ENCODE measurements around the gene TOP1.
"Not testable (repeated sequence)": the region's sequence is repeated elsewhere in the genome, so short reads cannot be mapped to it uniquely, and the experiment has no call there.

Gene TOP1

GRCh38 chr20:41095110-41095969 lies 66.7 kb downstream of the TOP1 start:
- DNase-seq: no peak

DNA sequence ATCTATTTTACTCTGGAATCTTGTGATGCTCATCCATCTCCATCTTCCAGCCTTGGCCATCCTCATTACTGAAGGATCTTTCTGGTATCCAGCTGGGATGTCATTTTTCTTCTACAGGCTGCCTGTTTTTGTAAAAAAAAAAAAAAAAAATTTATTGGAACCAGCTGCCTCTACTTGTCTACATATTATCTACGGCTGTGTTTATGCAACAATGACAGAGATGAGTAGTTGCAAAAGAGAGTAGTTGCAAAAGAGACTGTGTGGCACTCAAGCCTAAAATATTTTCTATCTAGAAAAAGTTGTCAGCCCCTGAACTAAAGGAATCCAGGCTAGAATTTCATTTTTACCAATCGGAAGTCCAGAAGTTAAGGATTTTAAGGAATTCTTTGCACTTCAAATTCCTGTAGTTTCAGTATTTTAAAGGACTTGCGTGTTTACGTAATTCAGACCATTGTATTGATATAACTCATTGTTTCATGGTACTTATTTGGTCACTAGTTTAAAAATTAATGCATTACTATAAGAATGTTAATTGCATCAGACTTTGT lies 70.2 kb downstream of the TOP1 start:
- DNase-seq: no peak

DNA sequence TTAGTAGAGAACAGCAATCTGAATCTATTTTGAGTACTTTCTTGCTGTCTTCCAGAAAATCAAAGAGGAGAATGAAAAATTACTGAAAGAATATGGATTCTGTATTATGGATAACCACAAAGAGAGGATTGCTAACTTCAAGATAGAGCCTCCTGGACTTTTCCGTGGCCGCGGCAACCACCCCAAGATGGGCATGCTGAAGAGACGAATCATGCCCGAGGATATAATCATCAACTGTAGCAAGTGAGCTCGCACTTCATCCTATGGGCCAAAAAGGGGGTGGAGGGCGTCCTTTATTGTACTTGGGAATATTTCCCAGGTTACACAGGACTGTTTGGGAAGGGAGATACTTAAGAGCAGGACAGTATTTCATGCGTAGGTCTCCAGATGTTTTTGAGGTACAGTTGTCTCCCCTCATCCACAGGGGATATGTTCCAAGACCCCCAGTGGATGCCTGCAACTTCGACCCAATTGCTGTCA lies 71.4 kb downstream of the TOP1 start:
- no peak for DNase-seq

GRCh38 chr20:41101660-41102059 lies 73.0 kb downstream of the TOP1 start:
- no peak for DNase-seq

DNA sequence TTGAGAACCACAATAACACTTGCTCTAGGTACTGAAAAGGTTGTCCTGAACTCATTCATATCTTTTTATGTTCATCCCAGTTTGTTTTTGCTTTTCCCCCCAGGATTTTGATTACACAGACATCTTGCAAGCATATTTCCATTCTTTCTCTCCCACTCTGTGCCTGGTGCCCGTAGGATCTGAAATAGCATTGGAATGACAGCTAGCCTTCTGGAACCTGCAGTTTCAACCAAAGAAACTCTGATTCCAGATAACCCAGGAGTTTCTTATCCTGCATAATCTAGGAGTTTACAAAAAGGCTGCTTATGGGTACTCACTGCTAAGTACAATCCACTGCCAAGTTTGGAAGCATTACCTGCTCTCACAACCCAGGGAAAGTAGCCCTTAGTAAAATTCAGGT lies 79.9 kb downstream of the TOP1 start:
- no peak for DNase-seq

GRCh38 chr20:41110012-41110411 lies 81.4 kb downstream of the TOP1 start:
- DNase-seq: no peak

DNA sequence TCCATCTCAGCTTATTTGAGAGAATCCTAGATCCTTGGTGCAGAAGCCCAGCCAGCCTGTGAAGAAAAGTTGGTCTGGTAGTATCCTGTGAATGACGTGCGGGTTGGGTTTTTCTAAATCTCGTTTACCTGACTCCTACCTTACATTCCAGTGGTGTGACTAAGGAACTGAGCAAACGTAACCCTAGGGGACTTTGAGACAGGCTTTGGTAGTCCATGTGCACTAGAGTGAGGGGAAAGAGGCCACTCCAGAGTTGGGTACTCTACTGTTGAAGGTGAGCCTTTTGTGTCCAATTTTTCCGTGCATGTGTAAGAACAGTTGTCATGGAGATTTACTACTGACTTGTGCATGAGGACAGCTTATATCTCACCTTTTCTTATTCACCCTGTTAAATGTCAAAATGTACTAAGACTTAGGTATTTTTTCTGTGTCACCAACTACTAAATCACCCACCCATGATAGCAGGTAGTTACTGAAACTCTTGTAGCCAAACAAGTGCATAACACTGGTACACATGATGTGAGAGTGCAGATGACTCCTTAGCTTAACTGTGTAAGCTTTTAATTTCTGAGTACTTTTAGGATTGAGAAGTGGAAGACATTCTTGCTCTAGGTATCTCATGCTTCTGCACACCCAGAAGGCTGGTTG lies 82.4 kb downstream of the TOP1 start:
- DNase-seq: no peak

DNA sequence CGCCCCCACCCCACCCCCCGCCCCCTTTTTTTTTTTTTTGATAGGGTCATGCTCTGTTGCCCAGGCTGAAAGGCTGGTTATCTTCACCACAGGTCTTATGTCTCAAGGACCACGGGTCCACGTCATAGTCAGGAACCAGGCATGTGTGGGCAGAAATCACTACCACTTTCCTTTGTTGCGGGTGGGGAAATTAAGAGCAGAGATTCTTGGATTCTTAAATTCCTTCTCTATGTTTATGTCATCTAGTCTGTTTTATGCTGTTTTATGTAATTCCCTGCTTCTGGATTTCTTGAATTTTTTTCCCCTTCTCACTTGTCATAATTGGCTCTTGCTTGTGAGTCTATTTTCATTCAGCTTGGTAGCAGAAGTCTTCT lies 82.9 kb downstream of the TOP1 start:
- DNase-seq: no peak

- DNase-seq: no peak
Observed at GRCh38 chr20:41116282-41116956, 87.8 kb downstream of the TOP1 start.

GRCh38 chr20:41118159-41118558 lies 89.5 kb downstream of the TOP1 start:
- DNase-seq: not testable (repeated sequence)

GRCh38 chr20:41118632-41119031 lies 90.0 kb downstream of the TOP1 start:
- no peak for DNase-seq

DNA sequence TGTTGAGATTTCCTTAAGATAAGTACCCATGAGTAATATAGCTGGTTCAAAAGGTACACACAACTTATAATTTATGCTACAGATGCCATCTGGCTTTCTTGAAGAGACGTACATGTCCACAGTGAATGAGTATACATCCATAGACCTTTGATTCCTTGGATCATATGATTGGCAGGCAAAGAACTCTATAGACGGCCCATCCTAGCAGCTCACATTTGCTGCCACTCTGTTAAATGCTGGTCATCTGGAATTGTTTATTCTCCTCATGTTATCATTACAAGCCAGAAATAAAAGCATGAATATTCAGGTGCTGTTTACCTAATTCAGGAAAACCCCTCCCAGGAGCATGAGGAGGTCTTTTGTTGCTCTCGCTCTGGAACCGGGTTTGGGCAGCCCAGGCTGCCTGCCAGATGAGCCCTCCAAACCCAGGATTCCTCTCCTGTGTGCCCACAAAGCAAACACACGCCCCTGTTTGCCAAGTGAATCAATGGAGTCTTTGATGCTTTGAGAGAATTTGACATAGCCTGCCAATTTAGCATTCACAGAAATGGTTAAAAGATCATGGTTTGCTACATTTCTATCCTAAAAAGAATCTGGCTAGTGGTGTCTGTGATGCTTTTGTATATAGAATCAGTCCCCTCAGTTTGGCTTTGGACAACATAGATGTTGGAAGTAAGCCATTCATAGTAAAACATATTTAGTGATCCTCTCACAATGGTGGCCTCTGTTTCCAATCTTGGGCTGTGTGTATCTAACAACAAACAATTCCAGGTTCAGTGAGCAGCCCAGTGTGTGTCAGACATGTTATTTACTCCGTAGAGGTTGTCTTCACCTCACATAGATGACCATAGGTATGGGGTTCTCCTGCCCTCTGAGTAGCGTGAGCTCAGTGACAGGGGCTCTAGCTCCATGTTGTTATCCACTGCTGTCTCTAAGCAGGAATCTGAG lies 91.3 kb downstream of the TOP1 start:
- DNase-seq: no peak

- no peak for DNase-seq
Observed at GRCh38 chr20:41121399-41121798, 92.8 kb downstream of the TOP1 start.

DNA sequence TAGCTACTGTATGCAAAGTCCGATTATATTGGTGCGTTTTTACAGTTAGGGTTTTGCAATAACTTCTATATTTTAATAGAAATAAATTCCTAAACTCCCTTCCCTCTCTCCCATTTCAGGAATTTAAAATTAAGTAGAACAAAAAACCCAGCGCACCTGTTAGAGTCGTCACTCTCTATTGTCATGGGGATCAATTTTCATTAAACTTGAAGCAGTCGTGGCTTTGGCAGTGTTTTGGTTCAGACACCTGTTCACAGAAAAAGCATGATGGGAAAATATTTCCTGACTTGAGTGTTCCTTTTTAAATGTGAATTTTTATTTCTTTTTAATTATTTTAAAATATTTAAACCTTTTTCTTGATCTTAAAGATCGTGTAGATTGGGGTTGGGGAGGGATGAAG lies 95.0 kb downstream of the TOP1 start:
- DNase-seq: no peak

DNA sequence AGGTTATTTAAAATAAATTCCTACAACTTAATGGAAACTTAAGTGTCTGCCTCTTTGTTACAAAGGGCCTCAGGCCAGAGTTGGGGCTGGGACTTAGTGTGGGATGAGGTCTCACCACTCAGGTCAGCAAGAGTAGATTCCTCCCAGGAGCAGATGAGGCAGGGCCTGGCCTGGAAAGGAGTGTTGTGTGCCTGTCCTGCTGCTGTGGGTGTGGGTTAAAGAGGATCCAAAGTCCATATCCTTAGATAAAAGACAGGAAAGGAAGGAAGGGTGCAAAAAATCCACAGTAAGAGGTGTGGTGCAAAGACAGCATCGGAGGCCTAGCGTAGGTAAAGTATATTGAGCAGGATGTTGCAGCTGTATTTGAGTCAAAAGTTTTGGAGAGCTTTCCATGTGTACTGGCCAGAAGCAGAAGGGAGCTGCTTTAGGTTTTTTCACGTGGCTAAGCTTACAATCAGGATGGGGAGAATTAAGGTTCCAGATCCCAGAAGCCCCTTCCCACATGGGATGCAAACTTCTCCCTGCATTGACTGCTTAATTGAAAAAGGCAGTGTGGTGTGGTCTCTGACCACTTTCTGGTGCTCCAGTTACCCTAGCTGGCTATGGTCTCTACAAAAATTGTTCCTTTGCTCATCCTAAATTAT lies 96.0 kb downstream of the TOP1 start:
- DNase-seq: no peak

GRCh38 chr20:41125530-41126457 lies 97.2 kb downstream of the TOP1 start:
- DNase-seq: no peak

GRCh38 chr20:41126719-41127118 lies 98.1 kb downstream of the TOP1 start:
- DNase-seq: no peak

GRCh38 chr20:41128317-41128716 lies 99.7 kb downstream of the TOP1 start:
- not testable (repeated sequence) for DNase-seq

GRCh38 chr20:41131594-41132387 lies 103.2 kb downstream of the TOP1 start:
- DNase-seq: no peak

GRCh38 chr20:41132388-41132775 lies 103.8 kb downstream of the TOP1 start:
- DNase-seq: not testable (repeated sequence)

Data from GOT3 (cell line).